Kidney (tissue), 14 donors: ENCODE results near the gene NFKBIB. TPM values are rescaled to one million over a fixed set of nuclear protein-coding genes. Genes with fewer than 3 reads are reported as not detected.

Experiments used
- DNase-seq, 5 donors: peaks; one replicate each; pipeline ENCODE4 v3.0.0-alpha.2; 2013 to 2020
- FAIRE-seq: peaks from 2 replicates; lab custom pipeline; 2012; peaks lifted over from hg19 to GRCh38; lab: Jason Lieb, UNC
- H3K27ac ChIP-seq, 2 donors: one replicate each; pipeline ENCODE4 v1.7.0; 2013; ENCODE audit warnings: low read depth in 2 of 2, low read length in 2 of 2, inconsistent platforms in 1 of 2
- H3K27me3 ChIP-seq: one replicate; pipeline ENCODE4 v1.7.1; 2013; ENCODE audit warnings: low read length, inconsistent platforms; ENCODE audit not compliant: control insufficient read depth, insufficient read depth
- H3K36me3 ChIP-seq, 3 donors: one replicate each; pipeline versions ENCODE4 v1.7.0 to v1.7.1; 2013; ENCODE audit warnings: low read length in 3 of 3, control low read depth in 1 of 3, inconsistent platforms in 1 of 3; ENCODE audit not compliant: insufficient read depth in 3 of 3, control insufficient read depth in 2 of 3
- H3K4me1 ChIP-seq, 3 donors: one replicate each; pipeline versions ENCODE4 v1.7.0 to v1.7.1; 2013; ENCODE audit warnings: low read length in 3 of 3, inconsistent platforms in 1 of 3, low read depth in 1 of 3; ENCODE audit not compliant: control insufficient read depth in 2 of 3, insufficient read depth in 2 of 3
- H3K4me3 ChIP-seq, 3 donors: one replicate each; pipeline versions ENCODE4 v1.7.0 to v1.8.1; 2013; ENCODE audit warnings: low read length in 3 of 3, control low read depth in 1 of 3, inconsistent platforms in 1 of 3
- H3K9ac ChIP-seq, 3 donors: one replicate each; pipeline versions ENCODE4 v1.7.0 to v1.7.1; 2013; ENCODE audit warnings: low read length in 3 of 3, control low read depth in 1 of 3, inconsistent platforms in 1 of 3
- H3K9me3 ChIP-seq, 3 donors: one replicate each; pipeline versions ENCODE4 v1.7.0 to v1.7.1; 2013; ENCODE audit warnings: low read length in 3 of 3, control low read depth in 1 of 3, inconsistent platforms in 1 of 3; ENCODE audit not compliant: control insufficient read depth in 2 of 3, insufficient read depth in 1 of 3
- CTCF ChIP-seq: IDR thresholded peaks from 3 replicates; pipeline ENCODE4 v1.5.1; 2012; ENCODE audit warnings: mild to moderate bottlenecking, moderate library complexity, borderline replicate concordance; ENCODE audit not compliant: insufficient read depth; ENCODE audit errors: extremely low read depth
- intact Hi-C: fragments of 100-400 bp; cut with DNase I; formaldehyde crosslinking; loops from one replicate; pipeline ENCODE4 v1.11.1; 2022
- polyA plus RNA-seq: library from polyadenylated mRNA; stranded (reverse); fragments of 350-450 nt; fragmentation: Illumina TruSeq; extraction: RNeasy Lipid Tissue Mini Kit (QIAGEN cat#74804); gene quantifications from one replicate; pipeline ENCODE4 v1.2.3, GENCODE V29; 2014; ENCODE audit warnings: low read depth, low replicate concordance; ENCODE audit not compliant: insufficient read depth
- total RNA-seq: library from RNA; stranded (reverse); fragmentation: NEBNext Ultra II Directional; extraction: Animal tissue kit (Norgen Biotek cat#: 25700); gene quantifications from one replicate; pipeline ENCODE4 v1.2.1, GENCODE V29; 2021
- donor health status: control.
- donor health status: control.
- donor health status: control.
- donor health status: control.
- donor health status: control.
- donor health status: DM: yes; HTN: yes; CAD: no.
- donor health status: Normal renal cell carcinoma (clear cell type).

The NFKBIB gene
- total and polyA plus RNA-seq, 2 donors from 2014 or later = 23.2 to 37.6 TPM

- DNase-seq (no peak), FAIRE-seq (no peak)
- peaks cover 0 to 4% (median 0%) of the 10 kb centered on the region in 3 donors for H3K4me1 ChIP-seq
- H3K36me3 ChIP-seq = peaks cover 0 to 5% (median 2%) of the 10 kb centered on the region in 3 donors
- peak overlapping the region; percentile 22 to 72 for H3K27ac ChIP-seq
- no peaks in the 10 kb centered on the region for H3K9me3 ChIP-seq
- H3K9ac ChIP-seq = no peak overlapping the region
- no peak for TF ChIP-seq CTCF
- no peak overlapping the region for H3K4me3 ChIP-seq
- intact Hi-C loops = no loop called here
- no peaks in the 10 kb centered on the region for H3K27me3 ChIP-seq
These were observed 21.0 kb upstream of the NFKBIB start for GRCh38 chr19:38878575-38879399.

- DNase-seq (no peak), FAIRE-seq (no peak)
- TF ChIP-seq CTCF = no peak
- no peaks in the 10 kb centered on the region for H3K27me3 ChIP-seq
- H3K9ac ChIP-seq = no peak overlapping the region
- intact Hi-C loops = no loop called here
- peaks cover 0 to 5% (median 2%) of the 10 kb centered on the region in 3 donors for H3K36me3 ChIP-seq
- H3K4me3 ChIP-seq = no peak overlapping the region
- H3K4me1 ChIP-seq = peaks cover 0 to 4% (median 0%) of the 10 kb centered on the region in 3 donors
- H3K9me3 ChIP-seq = no peaks in the 10 kb centered on the region
- H3K27ac ChIP-seq = no peak overlapping the region
These were observed 20.4 kb upstream of the NFKBIB start for GRCh38 chr19:38879400-38879751.

GRCh38 chr19:38880076-38880881 lies 19.5 kb upstream of the NFKBIB start:
- peaks cover 0 to 8% (median 2%) of the 10 kb centered on the region in 3 donors for H3K36me3 ChIP-seq
- intact Hi-C loops = no loop called here
- no peak overlapping the region for H3K9ac ChIP-seq

More at GRCh38 chr19:38880076-38880881, 19.5 kb upstream of the NFKBIB start:
- Histone ChIP-seq H3K27ac (no peak overlapping the region), H3K27me3 (no peaks in the 10 kb centered on the region), H3K4me3 (no peak overlapping the region), H3K4me1 (peaks cover 0 to 4% (median 0%) of the 10 kb centered on the region in 3 donors), H3K9me3 (no peaks in the 10 kb centered on the region)
- FAIRE-seq (no peak), DNase-seq (no peak)
- TF ChIP-seq CTCF = no peak
